ENCODE data around the gene KIF25. TPM values are rescaled to one million over a fixed set of nuclear protein-coding genes. Genes with fewer than 3 reads are reported as not detected.

Gene KIF25
- total RNA-seq, 1 experiment from 2014 or later = not detected

DNA sequence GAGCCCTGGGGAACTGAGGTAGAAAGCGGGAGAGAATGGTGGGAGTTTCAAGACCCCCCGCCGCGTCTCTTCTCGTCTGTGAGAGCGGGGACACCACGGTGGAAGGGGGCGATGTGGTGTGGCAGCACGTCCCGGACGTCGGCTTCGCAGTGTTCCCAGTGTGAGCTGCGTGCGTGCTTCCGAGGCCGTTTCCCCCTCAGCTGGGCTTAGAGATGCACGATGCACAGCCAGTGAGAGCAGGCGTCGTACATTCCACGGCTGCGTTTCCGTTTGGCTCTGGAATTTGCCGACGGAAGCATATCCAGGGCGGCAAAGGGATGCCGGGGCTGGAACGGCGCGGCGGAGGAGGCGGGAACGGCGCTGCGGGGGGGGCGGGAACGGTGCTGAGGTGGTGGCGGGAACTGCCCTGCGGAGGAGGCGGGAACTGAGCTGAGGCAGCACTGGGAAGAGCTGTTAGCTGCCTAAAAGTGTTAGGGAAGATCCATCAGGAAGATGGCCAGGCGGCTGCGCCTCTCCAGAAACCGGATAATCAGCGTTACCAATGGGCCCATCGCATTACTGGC lies 37.7 kb downstream of the KIF25 start:
- DNase-seq (ENCODE audit: low read depth) = no peak

DNA sequence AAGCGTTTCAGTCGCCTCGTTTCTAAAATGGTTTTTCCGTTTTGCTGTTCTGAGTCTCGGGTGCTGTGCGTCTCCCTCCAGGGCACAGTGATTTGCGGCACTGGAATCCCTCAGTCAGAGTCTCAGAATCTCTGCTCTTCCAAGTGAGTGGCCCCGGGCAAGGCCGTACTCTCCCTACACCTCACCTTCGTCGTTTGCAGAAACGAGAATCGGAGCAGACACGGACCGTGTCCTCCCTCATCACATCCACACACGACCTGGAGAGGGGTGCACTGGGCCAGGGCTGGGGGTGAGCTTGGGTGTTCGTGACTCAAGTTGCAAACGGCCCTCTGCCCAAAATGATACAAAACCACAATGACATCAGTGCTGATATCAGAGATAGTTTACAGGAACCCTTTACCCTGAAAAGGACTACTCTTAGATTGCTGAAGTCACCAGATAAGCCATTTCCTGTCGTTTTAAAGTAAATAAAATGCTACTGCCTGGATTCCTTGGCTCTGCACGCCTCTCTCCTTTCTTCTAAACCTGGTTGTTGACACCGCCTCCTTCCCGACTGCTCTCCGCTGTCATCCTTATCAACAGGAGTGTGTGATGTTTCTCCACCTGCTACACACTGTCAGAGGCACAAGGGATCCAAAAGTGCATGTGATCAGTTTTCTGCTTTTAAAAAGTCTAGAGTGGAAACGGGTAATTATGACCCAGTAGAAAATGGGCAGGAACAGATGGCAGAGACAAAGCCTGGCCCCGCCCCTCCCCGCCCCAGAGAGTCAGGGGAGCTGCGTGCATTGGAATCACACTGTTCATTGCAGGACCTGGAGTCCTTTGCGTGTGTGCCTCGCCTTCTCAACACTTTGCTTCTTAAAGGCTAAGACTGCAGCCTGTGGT lies 38.4 kb downstream of the KIF25 start:
- DNase-seq (ENCODE audit: low read depth) = peak; percentile 18

DNA sequence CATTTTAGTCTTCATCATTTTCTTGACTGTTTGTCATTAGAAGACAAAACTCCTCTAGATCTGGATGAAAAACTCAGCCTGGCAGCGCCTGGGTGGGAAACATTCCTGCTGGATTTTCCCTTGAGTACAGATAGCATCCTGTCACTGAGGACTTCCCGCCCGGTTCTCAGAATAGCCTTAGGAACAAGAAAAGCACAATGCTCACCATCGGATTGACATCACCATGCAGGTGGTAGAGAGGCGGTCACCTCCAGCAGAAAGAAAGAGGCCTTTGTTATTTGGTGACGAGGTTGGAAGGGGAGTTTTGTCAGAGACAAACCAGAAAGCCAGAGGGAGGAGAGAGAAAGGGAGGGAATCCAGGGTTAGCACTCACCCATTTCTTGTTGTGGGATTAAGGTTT lies 39.8 kb downstream of the KIF25 start:
- peak; percentile 36 for DNase-seq (ENCODE audit: low read depth)

DNA sequence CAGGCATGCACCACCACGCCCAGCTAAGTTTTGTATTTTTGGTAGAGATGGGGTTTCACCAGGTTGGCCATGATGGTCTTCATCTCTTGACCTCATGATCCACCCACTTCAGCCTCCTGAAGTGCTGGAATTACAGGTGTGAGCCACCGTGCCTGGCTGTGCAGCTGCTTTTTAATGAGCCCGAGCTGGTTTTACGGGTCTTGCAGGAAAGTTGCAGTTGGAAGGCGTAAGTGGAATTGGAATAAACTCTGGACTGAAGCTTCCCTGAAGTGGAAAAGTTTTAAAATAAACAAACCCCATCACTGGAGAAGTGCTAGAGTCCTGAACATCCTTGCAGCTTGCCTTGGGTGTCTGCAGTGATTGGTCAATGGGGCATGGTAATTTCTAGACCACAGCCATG lies 40.4 kb downstream of the KIF25 start:
- no peak for DNase-seq (ENCODE audit: low read depth)

DNA sequence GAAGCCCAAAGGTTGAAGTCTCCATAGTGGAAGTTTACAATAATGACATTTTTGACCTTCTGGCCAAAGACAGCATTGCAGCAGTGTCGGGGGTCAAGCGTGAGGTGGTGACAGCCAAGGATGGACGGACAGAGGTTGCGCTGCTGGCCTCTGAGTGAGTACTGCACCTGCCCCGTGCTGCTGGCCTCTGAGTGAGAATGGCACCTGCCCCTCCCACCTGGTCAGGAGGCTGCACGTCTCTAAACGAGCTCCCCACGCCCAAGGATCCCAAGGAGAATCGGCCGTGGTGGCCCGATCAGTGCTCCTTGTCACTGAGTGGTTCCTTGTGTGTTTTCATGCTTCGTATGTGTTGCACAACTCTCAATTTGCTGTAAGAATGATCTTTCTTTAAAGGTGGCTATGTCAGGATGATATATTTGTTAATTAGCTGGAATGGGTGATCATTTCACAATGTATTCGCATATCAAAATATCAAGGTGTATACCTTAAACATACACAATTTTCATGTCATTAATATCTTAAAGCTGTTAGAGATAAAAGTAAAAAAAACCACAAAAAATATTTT lies 41.2 kb downstream of the KIF25 start:
- DNase-seq (ENCODE audit: low read depth) = no peak

DNA sequence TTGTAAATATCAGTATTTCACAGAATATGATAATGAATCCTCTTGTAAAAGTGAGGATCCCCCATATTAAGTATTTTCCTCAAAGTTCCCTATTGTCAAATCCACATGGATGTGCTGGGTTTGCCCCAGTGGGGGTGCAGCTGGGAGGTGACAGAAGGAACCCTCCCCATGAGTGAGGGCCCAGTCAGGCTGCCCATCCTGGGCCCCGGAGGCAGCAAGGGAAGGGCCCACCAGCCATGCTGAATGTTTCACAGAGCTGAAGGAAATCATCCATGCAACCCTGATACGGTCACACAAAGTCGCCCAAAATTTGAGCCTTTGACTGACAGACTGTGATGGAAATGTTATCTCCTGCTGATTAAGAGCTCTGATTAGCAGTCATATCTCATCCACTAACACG lies 41.8 kb downstream of the KIF25 start:
- DNase-seq (ENCODE audit: low read depth) = no peak

DNA sequence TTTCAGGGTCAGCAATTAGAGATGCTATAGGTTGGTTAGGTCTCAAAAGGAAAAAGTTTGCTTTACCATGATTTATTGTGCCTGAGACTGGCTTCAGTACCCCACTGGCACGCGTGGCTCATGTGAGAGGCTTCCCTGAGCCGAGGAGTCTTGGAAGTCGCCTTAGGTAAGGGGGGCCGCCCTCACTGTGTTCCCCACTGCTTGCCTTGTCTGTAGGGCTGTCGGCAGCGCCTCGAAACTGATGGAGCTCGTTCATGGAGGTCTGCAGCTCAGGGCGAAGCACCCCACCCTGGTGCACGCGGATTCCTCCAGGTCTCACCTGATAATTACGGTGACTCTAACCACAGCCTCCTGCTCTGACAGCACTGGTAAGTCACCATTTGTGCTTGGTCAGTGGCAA lies 42.4 kb downstream of the KIF25 start:
- DNase-seq (ENCODE audit: low read depth) = no peak

DNA sequence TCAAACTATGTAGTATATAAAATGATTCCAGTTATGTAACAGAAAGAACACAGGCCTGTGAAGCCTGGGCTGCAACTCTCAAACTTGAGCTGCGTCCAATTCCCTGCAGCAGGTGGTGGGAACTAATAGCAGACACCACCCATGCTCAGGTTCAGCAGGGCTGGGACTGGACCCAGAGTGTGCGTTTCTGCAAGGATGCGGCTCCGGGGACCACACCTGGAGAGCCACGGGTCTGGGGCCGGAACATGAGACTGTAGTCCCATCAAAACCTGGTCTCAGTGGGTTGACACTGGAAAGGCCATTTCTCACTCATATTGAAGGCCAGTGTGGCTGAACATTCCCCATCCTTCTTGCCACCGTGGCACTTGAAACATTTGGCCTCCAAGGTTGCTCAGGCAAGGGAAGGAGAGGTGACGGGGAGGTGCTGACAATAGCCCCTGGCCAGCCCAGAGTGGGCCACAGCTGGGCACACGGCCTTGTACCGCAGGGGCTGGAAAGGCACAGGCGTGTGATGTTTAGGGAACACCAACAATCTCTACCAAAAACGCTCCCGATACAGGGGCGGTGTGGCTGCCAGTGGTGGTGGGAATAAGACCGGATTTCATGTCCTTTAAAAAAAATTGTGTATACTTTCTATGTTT lies 43.5 kb downstream of the KIF25 start:
- no peak for DNase-seq (ENCODE audit: low read depth)

DNA sequence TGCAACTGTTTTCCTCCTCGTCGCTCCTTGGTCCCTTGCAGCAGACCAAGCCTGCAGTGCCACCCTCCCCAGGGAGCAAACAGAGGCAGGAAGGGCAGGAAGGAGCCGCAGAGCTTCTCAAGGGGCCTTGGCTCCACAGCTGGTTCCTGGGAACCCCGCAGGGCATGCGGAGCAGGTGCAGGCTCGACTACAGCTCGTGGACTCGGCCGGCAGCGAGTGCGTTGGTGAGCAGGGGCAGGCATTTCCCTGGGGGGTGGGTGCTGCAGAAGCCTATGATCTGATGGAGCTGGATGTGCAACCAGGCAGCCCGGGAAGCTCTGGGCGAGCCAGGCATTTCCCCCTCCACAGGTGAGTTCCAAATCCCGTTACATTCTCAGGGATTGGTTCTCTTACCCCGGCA lies 44.5 kb downstream of the KIF25 start:
- DNase-seq (ENCODE audit: low read depth) = no peak

DNA sequence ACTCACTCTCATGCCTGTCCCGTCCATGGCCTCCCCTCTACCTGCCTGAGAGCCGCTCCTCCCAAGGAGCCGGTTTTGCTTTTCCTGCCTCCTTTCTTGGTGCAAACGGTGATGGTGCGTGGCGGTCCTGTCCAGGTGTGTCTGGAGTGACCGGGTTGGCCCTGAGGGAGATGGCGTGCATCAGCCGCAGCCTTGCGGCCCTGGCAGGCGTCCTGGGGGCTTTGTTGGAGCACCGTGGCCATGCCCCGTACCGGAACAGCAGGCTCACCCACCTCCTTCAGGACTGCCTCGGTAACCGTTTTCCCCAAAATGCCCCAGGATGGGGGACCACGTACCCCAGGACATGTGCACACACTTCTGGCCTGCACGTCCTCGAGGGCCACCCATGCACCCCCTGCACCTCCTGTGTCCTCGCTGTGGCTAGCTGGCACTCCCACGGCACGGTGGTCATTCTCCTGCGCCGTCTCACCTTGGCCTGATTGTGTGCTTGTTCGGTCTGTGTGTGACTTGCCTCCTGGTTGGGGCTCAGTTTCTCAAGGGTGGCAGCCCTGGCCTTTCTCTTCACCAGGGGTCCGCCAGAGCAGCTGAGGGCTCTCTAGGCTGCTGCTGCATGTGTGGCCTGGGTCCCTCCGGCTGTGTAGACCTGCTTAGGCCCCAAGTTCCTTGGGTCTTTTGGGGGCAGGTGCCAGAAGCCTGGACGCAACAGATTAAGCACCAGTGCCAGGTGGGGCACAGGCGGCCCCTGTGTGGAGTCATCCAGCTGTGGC lies 45.1 kb downstream of the KIF25 start:
- DNase-seq (ENCODE audit: low read depth) = no peak

DNA sequence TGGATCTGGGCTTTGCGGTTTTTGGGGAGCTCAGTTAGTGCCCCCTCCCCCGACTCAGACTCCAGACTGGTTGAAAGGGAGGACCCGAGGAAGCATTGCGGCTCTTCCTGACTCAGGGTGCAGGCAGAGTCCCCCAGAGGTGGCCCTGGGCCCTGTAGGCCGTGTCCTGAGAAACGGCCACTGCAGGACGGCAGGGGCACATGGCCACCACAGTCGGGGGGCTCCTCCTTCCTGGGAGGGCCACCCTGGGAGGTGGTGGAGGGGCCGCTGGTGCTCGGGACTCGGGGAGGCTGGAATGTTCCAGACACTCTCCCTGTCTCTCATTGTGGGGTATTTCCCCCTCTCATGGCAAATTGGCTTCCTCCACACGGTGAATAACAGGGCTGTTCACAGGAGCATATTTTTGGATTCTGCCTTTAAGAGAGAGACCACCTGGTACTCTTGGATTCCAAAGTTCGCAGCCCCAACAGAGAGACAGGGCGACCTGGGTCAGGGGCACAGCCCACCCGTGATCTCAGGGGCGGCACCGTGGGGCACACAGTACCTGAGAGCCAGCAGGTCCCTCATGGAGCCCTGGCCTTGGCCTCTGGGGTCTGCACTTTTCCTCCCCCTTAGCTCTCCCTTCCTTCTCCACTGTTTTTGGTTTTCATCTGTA lies 45.8 kb downstream of the KIF25 start:
- DNase-seq (ENCODE audit: low read depth) = no peak

DNA sequence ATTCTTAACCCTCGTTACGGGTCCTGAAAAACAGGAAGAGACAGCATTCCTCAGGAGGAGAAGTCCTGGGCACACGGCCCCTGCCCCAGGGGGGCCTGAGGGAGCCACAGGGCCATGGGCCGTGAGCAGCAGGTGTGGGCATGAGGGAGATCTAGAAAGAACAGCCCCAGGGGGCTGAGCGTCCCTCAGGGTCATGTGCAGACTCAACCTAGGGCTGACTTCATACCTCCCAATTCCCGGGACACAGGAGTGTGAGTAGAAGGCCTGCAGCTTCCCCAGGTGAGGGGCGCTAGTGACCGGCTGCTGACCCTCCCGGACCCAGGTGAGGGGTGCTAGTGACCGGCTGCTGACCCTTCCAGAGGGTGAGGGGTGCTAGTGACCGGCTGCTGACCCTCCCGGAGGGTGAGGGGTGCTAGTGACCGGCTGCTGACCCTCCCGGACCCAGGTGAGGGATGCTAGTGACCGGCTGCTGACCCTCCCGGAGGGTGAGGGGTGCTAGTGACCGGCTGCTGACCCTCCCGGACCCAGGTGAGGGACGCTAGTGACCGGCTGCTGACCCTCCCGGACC lies 46.5 kb downstream of the KIF25 start:
- no peak for DNase-seq (ENCODE audit: low read depth)

DNA sequence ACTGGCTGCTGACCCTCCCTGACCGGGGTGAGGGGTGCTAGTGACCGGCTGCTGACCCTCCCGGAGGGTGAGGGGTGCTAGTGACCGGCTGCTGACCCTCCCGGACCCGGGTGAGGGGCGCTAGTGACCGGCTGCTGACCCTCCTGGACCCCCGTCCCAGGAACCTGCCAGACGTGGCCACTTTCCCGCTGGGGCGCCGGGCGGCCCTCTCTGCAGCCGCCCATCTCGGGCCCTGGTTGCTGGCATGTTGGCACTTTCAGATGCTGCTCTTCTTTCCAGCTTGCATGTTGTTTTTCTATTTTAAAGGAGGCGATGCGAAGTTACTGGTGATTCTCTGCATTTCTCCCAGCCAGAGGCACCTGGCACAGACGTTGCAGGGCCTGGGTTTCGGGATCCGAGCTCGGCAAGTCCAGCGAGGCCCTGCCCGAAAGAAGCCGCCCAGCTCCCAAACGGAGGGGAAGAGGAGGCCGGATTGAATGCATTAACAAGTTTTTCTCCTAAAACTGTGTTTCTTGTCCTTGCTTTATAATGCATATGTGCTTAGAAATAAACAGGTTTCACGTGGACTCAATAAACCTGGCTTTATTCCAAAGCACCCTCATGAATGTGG lies 47.2 kb downstream of the KIF25 start:
- DNase-seq (ENCODE audit: low read depth) = no peak

DNA sequence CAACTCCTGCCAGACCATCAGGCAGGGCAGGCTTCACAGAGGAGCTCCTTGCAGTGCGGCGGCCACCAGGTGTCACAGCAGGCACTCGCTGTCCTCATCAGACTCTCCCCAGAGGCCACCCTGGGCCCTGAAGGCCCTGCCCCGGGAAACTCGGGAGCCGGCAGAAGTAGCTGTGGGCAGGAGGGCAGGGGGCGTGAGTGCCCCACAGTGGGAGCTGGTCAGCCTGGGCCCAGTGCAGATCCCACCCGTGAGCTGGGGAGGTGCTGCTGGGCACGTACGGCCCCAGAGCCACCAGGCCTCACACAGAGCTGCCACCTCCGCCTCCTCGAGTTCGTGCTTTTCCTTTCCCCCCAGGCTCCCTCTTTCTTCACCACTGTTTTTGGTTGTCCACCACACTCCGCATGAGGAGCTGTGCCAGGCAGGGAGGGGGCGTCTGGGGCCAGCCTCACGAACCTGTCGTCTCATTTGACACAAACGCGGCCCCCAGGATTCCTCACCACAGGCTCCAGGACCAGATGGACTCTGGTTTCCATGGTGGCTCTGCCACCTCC lies 47.7 kb downstream of the KIF25 start:
- no peak for DNase-seq (ENCODE audit: low read depth)

DNA sequence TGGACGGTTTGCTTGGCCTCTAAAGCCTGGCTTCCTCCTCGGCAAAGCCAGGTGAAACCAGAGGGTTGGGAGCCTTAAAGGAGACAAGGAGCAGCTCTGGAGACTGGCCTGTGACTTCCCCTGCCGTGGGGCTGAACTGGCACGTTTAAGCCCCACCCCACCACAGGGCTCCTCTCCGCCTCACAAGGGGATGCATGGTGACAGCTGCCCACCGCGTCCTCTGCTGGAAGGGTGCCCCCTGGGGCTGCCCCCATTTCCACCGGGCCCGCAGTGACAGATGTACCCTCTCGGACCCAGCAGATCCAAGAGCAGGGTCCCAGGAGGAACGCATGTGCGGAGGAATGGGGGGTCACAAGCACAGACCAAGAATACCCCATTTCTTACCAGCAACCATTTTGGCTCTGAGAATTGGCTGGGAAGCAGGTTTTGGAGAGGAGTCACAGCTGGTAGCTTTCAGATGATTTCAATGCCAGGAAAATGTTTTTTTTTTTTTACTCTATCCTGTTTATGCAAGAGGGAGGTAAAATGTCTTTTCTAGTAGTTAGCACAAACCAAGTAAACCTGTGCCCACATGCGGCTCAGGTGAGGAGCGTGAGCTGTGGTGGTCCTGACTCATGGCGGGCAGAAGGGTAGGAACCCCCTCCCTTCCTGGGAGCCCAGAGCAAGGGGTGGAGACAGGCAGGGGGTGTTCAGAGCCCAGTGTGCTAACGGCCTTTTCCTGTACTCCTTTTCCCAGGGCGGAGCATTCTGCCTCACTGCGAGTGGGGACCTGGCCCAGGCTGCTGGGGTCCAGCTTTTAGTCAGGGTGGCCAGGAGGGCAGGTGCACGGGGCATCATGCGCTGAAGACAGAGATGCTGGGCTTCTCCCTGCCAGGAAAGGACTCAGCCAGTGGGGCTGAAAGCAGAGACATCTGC lies 48.5 kb downstream of the KIF25 start:
- no peak for DNase-seq (ENCODE audit: low read depth)

DNA sequence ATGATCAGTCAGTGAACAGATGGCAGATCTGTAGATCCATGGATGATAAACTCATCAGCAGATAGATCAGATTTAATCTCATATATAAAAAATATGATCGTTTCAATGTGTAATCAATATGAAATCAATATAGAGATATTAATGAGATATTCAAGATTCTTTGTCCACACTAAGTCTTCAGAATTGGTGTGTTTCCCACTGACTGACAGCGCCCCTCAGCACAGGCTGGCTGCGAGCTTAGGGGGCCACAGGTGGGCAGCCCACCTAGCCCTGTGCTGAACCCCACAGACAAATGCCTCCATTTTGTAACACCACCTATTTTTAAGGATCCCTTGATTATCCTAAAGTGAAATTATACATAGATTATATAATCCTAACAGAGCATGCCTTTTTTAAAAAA lies 49.2 kb downstream of the KIF25 start:
- DNase-seq (ENCODE audit: low read depth) = no peak

DNA sequence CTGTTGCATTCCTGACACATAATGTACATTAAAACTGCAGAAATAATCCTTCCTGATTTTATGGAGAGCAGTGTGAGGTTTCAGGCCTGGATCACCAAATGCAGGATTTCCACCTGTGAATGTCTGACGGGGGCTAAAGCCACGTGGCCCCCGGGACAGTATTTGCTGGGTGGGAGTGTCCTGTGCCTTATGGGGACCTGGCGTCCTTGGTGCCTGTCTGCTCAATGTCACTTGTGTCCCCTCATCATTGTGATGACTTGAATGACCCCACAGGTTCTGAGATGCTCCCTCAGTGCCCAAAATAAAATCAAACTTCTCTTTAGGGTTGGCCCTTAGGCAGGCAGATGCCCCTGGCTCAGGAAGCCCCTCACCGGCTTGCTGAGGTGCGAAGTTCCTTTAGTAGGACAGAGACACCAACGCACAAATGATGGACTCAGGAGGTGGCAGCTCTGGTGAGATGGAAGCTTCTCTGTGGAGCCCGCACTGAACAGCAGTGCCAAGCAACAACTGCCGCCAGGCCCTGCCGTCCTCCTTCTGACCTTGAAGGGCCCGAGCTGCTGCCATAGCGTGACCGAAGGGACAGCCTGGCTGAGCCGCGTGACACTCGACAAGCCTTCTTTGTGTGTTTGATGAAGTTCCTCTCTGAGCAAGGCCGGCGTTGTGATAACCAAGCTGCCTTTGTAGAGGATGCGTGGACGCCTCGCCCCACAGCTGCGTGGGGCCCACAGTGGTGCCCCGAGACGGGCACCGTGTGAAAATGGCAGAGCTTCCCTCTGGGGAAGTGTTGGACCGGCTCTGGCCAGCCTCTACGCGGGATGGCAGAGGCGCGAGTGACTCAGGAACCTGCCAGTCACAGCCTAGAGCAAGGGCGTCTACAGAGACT lies 50.6 kb downstream of the KIF25 start:
- DNase-seq (ENCODE audit: low read depth) = no peak

DNA sequence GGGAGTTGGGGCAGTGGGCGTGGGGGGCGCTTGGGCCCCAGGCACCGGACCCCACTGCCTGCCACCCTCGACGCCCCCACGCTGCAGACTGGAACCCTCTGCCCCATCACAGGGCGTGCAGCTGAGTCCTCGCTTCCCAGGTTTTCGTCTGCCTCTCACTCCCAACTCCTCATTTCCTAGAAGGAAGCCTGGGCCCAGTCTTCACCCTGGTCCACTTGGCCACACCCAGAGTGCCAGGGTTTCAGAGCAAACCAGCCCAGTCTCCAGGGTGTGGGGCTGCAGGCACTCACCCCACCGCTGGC lies 51.2 kb downstream of the KIF25 start:
- no peak for DNase-seq (ENCODE audit: low read depth)

All from HT1080 (cell line).